ENCODE measurements around the gene SPATS2L. TPM values are rescaled to one million over a fixed set of nuclear protein-coding genes. Genes with fewer than 3 reads are reported as not detected.

Gene SPATS2L
- polyA plus RNA-seq, 2 of the 4 experiments (the other 2 are of a cell fraction): 85.2 to 202 TPM

DNA sequence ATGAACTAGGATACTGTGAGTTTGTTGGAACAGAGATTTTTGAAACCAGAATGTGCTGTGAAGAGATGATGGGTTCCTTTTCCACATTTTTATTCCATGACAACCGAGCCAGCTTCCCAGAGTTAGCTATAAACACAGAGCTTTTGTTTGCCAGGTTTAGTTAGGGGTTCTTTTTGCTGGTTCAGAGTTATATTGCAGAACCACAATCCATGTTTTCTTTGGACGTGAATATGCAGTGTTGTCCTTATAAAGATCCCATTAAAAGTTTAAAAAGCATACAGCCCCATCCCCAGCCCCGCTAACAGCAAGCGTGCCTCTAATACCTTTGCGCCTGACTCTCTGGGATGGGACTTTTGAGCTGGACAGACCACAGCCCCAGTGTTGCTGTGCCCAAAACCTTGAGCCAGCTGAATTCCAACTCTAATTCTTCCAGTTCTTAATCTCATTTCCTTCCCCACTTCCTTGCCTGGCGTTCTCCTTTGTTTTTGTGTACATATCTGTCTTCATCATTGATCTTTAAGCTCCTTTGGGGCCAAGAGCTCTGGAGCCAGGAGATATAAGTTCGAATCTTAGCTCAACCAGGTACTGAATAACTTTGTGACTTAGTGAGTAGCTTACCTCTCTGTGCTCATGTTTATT lies 72.3 kb downstream of the SPATS2L start:
- ChIA-PET CTCF (interaction anchor here (0.7 to 1.4 kb wide), 4 partner anchors 8 to 398 kb away, joined by 3 to 4 read pairs (median 3); partner anchors contain the start of gene SPATS2L), POLR2A (no interaction called here)
- DNase-seq (ENCODE audit: low read depth in 1 of 2, low spot score in 1 of 2) (no peak), FAIRE-seq (no peak), ATAC-seq (no peak)
- Histone ChIP-seq H3K4me1 (peaks cover 81% of the 10 kb centered on the region), H3K9me3 (no peaks in the 10 kb centered on the region), H3K4me3 (no peak overlapping the region), H3K27ac (peak overlapping the region; percentile 42 to 70; a peak in 4 of 6 replicates), H3K4me2 (peak overlapping the region; percentile 55)
- WGBS (ENCODE audit: missing lambda C conversion rate): 82% methylated on average over 7 of the region's 7 CpGs
- no peak for TF ChIP-seq KDM1A (IDR thresholded peaks at IDR 0.05; ENCODE audit: low read depth)
- no peak for TF ChIP-seq MAZ (IDR thresholded peaks at IDR 0.05; ENCODE audit: borderline replicate concordance, low read depth, low read length)
- no peak for TF ChIP-seq ZSCAN20 (CRISPR knock-in tag; IDR thresholded peaks at IDR 0.05)
- no peak for TF ChIP-seq HEYL (CRISPR knock-in tag; IDR thresholded peaks at IDR 0.05)
- TF ChIP-seq GATA3 (IDR thresholded peaks at IDR 0.05; ENCODE audit: borderline replicate concordance): no peak
- no peak for TF ChIP-seq CBX8 (IDR thresholded peaks at IDR 0.05)
- no peak for TF ChIP-seq TFCP2L1 (CRISPR knock-in tag; IDR thresholded peaks at IDR 0.05)
- no peak for TF ChIP-seq HOXA7 (CRISPR knock-in tag; IDR thresholded peaks at IDR 0.05)
- TF ChIP-seq, protein P1, sequence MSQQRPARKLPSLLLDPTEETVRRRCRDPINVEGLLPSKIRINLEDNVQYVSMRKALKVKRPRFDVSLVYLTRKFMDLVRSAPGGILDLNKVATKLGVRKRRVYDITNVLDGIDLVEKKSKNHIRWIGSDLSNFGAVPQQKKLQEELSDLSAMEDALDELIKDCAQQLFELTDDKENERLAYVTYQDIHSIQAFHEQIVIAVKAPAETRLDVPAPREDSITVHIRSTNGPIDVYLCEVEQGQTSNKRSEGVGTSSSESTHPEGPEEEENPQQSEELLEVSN (IDR thresholded peaks at IDR 0.05; ENCODE audit: borderline replicate concordance, low read depth): no peak
- TF ChIP-seq, protein P2, sequence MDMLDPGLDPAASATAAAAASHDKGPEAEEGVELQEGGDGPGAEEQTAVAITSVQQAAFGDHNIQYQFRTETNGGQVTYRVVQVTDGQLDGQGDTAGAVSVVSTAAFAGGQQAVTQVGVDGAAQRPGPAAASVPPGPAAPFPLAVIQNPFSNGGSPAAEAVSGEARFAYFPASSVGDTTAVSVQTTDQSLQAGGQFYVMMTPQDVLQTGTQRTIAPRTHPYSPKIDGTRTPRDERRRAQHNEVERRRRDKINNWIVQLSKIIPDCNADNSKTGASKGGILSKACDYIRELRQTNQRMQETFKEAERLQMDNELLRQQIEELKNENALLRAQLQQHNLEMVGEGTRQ (IDR thresholded peaks at IDR 0.05): no peak
- no peak for TF ChIP-seq POLR2AphosphoS2 (conservative IDR thresholded peaks at IDR 0.05; ENCODE audit: low read length)
- no peak for TF ChIP-seq HDAC2 (IDR thresholded peaks at IDR 0.05)
- no peak for TF ChIP-seq MYC (IDR thresholded peaks at IDR 0.05; ENCODE audit: borderline replicate concordance, low read length)
- no peak for TF ChIP-seq TP53 (CRISPR knock-in tag; IDR thresholded peaks at IDR 0.05)
- no peak for TF ChIP-seq SMC3 (IDR thresholded peaks at IDR 0.05)
- no peak for TF ChIP-seq RNF2 (IDR thresholded peaks at IDR 0.05; ENCODE audit: borderline replicate concordance, low read depth)
- TF ChIP-seq RARB (CRISPR knock-in tag; IDR thresholded peaks at IDR 0.05): no peak
- no peak for TF ChIP-seq NFE2L2 (conservative IDR thresholded peaks at IDR 0.05; ENCODE audit: low read length)
- TF ChIP-seq, protein P3, sequence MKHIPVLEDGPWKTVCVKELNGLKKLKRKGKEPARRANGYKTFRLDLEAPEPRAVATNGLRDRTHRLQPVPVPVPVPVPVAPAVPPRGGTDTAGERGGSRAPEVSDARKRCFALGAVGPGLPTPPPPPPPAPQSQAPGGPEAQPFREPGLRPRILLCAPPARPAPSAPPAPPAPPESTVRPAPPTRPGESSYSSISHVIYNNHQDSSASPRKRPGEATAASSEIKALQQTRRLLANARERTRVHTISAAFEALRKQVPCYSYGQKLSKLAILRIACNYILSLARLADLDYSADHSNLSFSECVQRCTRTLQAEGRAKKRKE (CRISPR knock-in tag; IDR thresholded peaks at IDR 0.05; ENCODE audit: low read depth): no peak
- TF ChIP-seq KDM5A (IDR thresholded peaks at IDR 0.05): no peak

DNA sequence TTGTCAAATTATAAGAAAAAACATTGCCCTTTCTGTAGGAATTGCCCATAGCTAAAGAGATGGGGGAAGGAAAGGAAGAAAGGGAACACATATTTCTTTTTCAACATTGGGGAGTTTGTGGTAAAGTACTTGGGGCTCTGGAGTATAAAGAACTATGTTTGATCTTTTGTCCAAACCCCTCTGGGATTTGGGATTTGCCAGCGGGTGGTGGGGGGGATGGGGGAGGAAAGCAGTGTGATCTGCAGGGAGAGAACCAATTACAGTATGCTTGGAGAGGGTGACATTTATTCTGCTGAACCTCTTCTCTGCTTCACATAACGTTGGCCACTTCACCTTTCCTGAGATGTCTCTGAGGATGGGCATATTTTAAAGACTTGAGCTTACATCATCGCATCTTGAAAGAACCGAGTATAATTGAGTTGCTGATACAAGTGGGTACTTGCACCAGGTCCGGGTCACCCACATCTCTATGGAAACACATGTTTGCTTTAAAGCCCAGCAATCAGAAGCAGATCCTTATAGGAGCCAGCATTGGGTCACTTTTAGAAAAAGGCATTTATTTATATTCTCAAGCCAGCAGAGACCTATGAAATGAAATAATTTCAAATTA lies 73.1 kb downstream of the SPATS2L start:
- FAIRE-seq: no peak
- ChIA-PET CTCF (interaction anchor here (0.6 to 1.4 kb wide), 4 partner anchors 73 to 437 kb away, joined by 3 to 4 read pairs (median 3); partner anchors contain the start of gene SPATS2L), POLR2A (no interaction called here)
- DNase-seq (ENCODE audit: low read depth in 1 of 2, low spot score in 1 of 2): no peak
- WGBS (ENCODE audit: missing lambda C conversion rate): 71% methylated on average over 5 of the region's 5 CpGs
- peaks cover 73% of the 10 kb centered on the region for H3K4me1 ChIP-seq
- no peaks in the 10 kb centered on the region for H3K9me3 ChIP-seq
- ATAC-seq: no peak
- 0 out of 3 replicates have a peak overlapping the region, but pooled peaks have one; percentile 3 for H3K4me2 ChIP-seq
- no peak overlapping the region for H3K4me3 ChIP-seq
- no peak for TF ChIP-seq RNF2 (IDR thresholded peaks at IDR 0.05; ENCODE audit: borderline replicate concordance, low read depth)
- TF ChIP-seq, protein P4, sequence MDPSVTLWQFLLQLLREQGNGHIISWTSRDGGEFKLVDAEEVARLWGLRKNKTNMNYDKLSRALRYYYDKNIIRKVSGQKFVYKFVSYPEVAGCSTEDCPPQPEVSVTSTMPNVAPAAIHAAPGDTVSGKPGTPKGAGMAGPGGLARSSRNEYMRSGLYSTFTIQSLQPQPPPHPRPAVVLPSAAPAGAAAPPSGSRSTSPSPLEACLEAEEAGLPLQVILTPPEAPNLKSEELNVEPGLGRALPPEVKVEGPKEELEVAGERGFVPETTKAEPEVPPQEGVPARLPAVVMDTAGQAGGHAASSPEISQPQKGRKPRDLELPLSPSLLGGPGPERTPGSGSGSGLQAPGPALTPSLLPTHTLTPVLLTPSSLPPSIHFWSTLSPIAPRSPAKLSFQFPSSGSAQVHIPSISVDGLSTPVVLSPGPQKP (IDR thresholded peaks at IDR 0.05; ENCODE audit: low read depth, low read length): no peak
- TF ChIP-seq, protein P2 (IDR thresholded peaks at IDR 0.05): no peak
- TF ChIP-seq EHF (CRISPR knock-in tag; IDR thresholded peaks at IDR 0.05): no peak
- no peak for TF ChIP-seq CEBPB (IDR thresholded peaks at IDR 0.05)
- TF ChIP-seq RFX5 (IDR thresholded peaks at IDR 0.05): no peak
- TF ChIP-seq SREBF2 (IDR thresholded peaks at IDR 0.05): no peak
- no peak for TF ChIP-seq RCOR1 (IDR thresholded peaks at IDR 0.05; ENCODE audit: low read depth, low read length)
- no peak for TF ChIP-seq MAZ (IDR thresholded peaks at IDR 0.05; ENCODE audit: borderline replicate concordance, low read depth, low read length)
- TF ChIP-seq BHLHE40 (IDR thresholded peaks at IDR 0.05; ENCODE audit: low read depth, low read length): no peak
- TF ChIP-seq, protein P5, sequence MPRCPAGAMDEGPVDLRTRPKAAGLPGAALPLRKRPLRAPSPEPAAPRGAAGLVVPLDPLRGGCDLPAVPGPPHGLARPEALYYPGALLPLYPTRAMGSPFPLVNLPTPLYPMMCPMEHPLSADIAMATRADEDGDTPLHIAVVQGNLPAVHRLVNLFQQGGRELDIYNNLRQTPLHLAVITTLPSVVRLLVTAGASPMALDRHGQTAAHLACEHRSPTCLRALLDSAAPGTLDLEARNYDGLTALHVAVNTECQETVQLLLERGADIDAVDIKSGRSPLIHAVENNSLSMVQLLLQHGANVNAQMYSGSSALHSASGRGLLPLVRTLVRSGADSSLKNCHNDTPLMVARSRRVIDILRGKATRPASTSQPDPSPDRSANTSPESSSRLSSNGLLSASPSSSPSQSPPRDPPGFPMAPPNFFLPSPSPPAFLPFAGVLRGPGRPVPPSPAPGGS (IDR thresholded peaks at IDR 0.05): no peak
- TF ChIP-seq ESRRA (IDR thresholded peaks at IDR 0.05; ENCODE audit: borderline replicate concordance, low read length): no peak
- no peak for TF ChIP-seq FOXS1 (CRISPR knock-in tag; IDR thresholded peaks at IDR 0.05)
- no peak for TF ChIP-seq EP300 (IDR thresholded peaks at IDR 0.05)
- no peak for TF ChIP-seq RARB (CRISPR knock-in tag; IDR thresholded peaks at IDR 0.05)
- TF ChIP-seq CHD2 (IDR thresholded peaks at IDR 0.05; ENCODE audit: low read length, partially characterized antibody): no peak
- no peak for TF ChIP-seq CBX8 (IDR thresholded peaks at IDR 0.05)
- H3K27ac ChIP-seq: peak overlapping the region in 1 of 2 experiments; percentile 70; a peak in 2 of 6 replicates

Measured in A549 (cell line).